SK-N-MC (cell line): Measurements from ENCODE around the gene NOTCH2.

Experiments
- EZH2 ChIP-seq: fragments of 200-600 bp; sonication (generic); IDR thresholded peaks from one replicate; pipeline ENCODE4 v1.6.1; 2017; ENCODE audit warnings: antibody characterized with exemption
- POLR2AphosphoS5 ChIP-seq: IDR thresholded peaks from 2 replicates; pipeline ENCODE4 v1.6.1; 2012; ENCODE audit warnings: mild to moderate bottlenecking, low read depth, low read length, borderline replicate concordance

DNA sequence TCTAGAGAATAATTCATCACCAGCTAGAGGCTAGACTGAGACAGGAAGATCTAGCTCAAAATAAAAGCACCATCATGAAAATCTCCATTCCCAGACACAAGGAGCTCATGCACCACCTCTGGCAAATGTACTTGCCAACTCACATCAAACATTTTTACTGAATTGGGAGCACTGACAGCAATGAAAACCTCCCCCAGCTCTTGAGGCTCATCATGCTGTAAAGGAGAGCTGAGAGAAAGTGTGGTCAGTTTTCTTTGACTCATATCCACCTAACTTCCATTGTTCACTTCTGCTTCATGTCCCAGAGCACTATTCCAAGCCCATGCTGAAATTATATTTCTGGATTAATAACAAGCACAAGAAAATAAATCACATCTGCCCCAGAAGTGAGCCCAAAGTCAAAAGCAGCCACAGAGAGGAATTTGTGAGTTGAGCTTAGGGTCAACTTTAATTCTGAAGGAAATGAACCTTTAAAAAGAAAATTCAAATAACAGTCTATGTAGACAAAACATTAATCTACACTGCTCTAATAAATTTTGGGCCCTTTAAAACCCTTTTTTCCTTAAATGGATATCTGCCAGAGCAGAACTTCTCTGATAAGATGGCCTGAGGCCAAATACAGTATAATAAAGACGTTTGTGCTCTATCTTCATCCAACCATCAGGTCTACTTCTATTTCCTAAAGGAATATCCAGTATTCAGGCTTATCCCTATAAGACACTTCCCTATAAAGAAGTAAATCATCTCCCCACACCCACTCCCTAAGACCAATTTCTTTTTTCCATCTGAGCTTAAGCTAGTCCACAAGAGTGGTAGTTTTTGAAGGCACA lies 87.3 kb downstream of the NOTCH2 start:
- TF ChIP-seq EZH2, result no peak
- no peak for TF ChIP-seq POLR2AphosphoS5
